Measurements from ENCODE around the gene CFH.
"Not testable (repeated sequence)": the region's sequence is repeated elsewhere in the genome, so short reads cannot be mapped to it uniquely, and the experiment has no call there.

CFH gene

GRCh38 chr1:196774175-196774574, 122.3 kb downstream of the CFH start:
- no peak for DNase-seq

DNA sequence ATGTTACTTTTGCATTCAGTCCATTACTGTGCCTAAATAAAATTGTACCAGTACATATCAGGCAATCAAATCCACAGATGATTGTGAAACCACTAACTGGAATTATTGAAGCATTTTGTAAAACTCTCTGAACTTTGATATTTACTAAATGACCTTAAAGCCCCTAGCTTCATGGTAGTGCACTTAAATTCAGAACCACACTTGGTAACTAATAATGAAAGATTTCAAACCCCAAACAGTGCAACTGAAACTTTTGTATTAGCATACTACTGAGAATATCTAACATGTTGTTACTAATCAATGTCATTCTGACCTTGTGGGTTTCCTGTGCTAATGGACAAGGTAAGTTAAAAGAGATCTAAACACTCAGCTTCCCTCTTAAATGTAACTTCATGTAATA, 122.8 kb downstream of the CFH start, which contains the start of gene CFHR3:
Gene CFHR3 (plus strand): TSS at position 238 of the 400 bp plus-strand sequence. CDS start 47 bp downstream, at position 285.
- DNase-seq = no peak

GRCh38 chr1:196777603-196778002, 125.8 kb downstream of the CFH start:
- no peak for DNase-seq

- DNase-seq = no peak
Observed at GRCh38 chr1:196779093-196779492, 127.2 kb downstream of the CFH start.

- DNase-seq = not testable (repeated sequence)
Observed at GRCh38 chr1:196791252-196791651, 139.4 kb downstream of the CFH start.

DNA sequence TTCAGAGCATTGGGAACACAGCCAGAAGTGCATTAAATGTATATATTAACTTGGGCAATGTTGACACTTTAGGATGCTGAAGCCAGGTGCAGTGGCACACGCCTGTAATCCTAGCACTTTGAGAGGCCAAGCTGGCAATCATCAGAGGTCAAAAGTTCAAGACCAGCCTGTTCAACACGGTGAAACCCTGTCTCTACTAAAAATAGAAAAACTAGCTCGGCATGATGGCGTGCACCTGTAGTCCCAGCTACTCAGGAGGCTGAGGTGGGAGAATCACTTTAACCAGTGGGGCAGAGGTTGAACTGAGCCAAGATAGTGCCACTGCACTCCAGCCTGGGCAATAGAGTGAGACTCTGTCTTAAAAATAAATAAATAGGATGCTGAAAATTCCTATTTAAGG, 142.3 kb downstream of the CFH start:
- DNase-seq = not testable (repeated sequence)
